PC-3 (cell line): ENCODE measurements around the gene MT1B.

Experiments used
- CTCF ChIP-seq: fragments of 300-600 bp; sonication (generic); conservative IDR thresholded peaks from 2 replicates; pipeline ENCODE4 v1.5.1; 2017; ENCODE audit warnings: antibody characterized with exemption, low read depth, mild to moderate bottlenecking, low read length
- EZH2 ChIP-seq: fragments of 300-600 bp; sonication (generic); IDR thresholded peaks from one replicate; pipeline ENCODE4 v1.6.1; 2017; ENCODE audit warnings: antibody characterized with exemption, mild to moderate bottlenecking, low read length; ENCODE audit not compliant: unreplicated experiment
- EZH2phosphoT487 ChIP-seq: fragments of 300-600 bp; sonication (generic); IDR thresholded peaks from 2 replicates; pipeline ENCODE4 v1.6.1; 2018; ENCODE audit warnings: mild to moderate bottlenecking, antibody characterized with exemption, low read length, borderline replicate concordance

- TF ChIP-seq CTCF = no peak
- TF ChIP-seq EZH2 = no peak
- TF ChIP-seq EZH2phosphoT487 = no peak
Measured at GRCh38 chr16:56664506-56664905, 12.8 kb downstream of the MT1B start.
